Karpas-422 (cell line): ENCODE measurements around the gene MAP7D3. TPM values are rescaled to one million over a fixed set of nuclear protein-coding genes. Genes with fewer than 3 reads are reported as not detected.

Experiments used
- DNase-seq: peaks from one replicate; pipeline ENCODE4 v3.0.0-alpha.2; 2015
- H2AFZ ChIP-seq: fragments of 200-600 bp; sonication (generic); 2 replicates; pipeline ENCODE4 v1.6.1; 2014; ENCODE audit warnings: antibody characterized with exemption, low read length, mixed read lengths
- H3K27ac ChIP-seq: fragments of 200-600 bp; sonication (generic); 2 replicates; pipeline ENCODE4 v1.5.1; 2014; ENCODE audit warnings: mild to moderate bottlenecking, low read length, moderate library complexity
- H3K27me3 ChIP-seq: fragments of 200-600 bp; sonication (generic); 2 replicates; pipeline ENCODE4 v1.6.1; 2014; ENCODE audit warnings: low read length, mixed read lengths
- H3K36me3 ChIP-seq: fragments of 200-600 bp; sonication (generic); 2 replicates; pipeline ENCODE4 v1.6.1; 2014; ENCODE audit warnings: low read length, mixed read lengths; ENCODE audit not compliant: insufficient read depth
- H3K4me1 ChIP-seq: fragments of 200-600 bp; sonication (generic); 2 replicates; pipeline ENCODE4 v1.6.1; 2014; ENCODE audit warnings: mild to moderate bottlenecking, low read length, mixed read lengths
- H3K4me2 ChIP-seq: fragments of 200-600 bp; sonication (generic); 2 replicates; pipeline ENCODE4 v1.6.1; 2014; ENCODE audit warnings: low read length, low read depth, mild to moderate bottlenecking; ENCODE audit not compliant: poor library complexity, severe bottlenecking
- H3K4me3 ChIP-seq: fragments of 200-600 bp; sonication (generic); 2 replicates; pipeline ENCODE4 v1.5.1; 2014; ENCODE audit warnings: mild to moderate bottlenecking, antibody characterized with exemption, low read length, mixed read lengths
- H3K79me2 ChIP-seq: fragments of 200-600 bp; sonication (generic); 2 replicates; pipeline ENCODE4 v1.6.1; 2014; ENCODE audit warnings: mild to moderate bottlenecking, low read length, mixed read lengths
- H3K9ac ChIP-seq: fragments of 200-600 bp; sonication (generic); 2 replicates; pipeline ENCODE4 v1.6.0; 2014; ENCODE audit warnings: low read length
- H3K9me2 ChIP-seq: fragments of 200-600 bp; sonication (generic), shearing (Covaris generic); replicated peaks from 2 replicates; pipeline ENCODE4 v1.6.0; 2014; ENCODE audit warnings: mild to moderate bottlenecking, low read length, moderate library complexity; ENCODE audit not compliant: insufficient read depth
- H3K9me3 ChIP-seq: fragments of 300-700, 200-600 bp; sonication (generic); 2 replicates; pipeline ENCODE4 v1.6.1; 2014; ENCODE audit warnings: low read length, mixed read lengths
- H4K20me1 ChIP-seq: fragments of 200-600 bp; sonication (generic); 2 replicates; pipeline ENCODE4 v1.6.1; 2014; ENCODE audit warnings: mild to moderate bottlenecking, antibody characterized with exemption, low read length, low read depth; ENCODE audit not compliant: insufficient read depth
- total RNA-seq: library from RNA; depleted of rRNA; stranded (reverse); fragments of >200 nt; shearing (Covaris generic); gene quantifications from 2 replicates; pipeline ENCODE4 v1.2.3, GENCODE V29; 2014; ENCODE audit warnings: low replicate concordance

The MAP7D3 gene
- total RNA-seq, 1 experiment from 2014 or later: 27.2 TPM

DNA sequence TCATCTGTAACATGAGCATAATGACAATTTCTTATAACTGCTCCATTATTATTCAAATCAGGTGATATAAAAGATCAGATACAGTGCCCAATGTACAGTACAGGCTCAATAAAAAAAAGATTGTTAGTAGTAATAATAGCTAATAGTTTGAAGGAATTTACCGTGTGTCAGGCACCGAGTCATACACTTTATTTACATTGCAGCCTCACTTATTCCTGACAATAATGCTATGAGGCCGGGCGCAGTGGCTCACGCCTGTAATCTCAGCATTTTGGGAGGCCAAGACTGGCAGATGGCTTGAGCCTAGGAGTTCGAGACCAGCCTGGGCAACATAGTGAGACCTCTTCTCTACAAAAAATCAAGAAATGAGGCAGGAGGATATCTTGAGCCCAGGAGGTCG is 10.1 kb upstream of the MAP7D3 start:
- Histone ChIP-seq H2AFZ (no peak overlapping the region), H3K79me2 (no peaks in the 10 kb centered on the region), H3K9me2 (no peaks in the 10 kb centered on the region), H3K36me3 (no peaks in the 10 kb centered on the region), H4K20me1 (no peaks in the 10 kb centered on the region), H3K9ac (no peak overlapping the region), H3K9me3 (no peaks in the 10 kb centered on the region), H3K27ac (no peak overlapping the region), H3K4me2 (no peak overlapping the region), H3K27me3 (no peaks in the 10 kb centered on the region), H3K4me3 (no peak overlapping the region), H3K4me1 (no peaks in the 10 kb centered on the region)
- no peak for DNase-seq

DNA sequence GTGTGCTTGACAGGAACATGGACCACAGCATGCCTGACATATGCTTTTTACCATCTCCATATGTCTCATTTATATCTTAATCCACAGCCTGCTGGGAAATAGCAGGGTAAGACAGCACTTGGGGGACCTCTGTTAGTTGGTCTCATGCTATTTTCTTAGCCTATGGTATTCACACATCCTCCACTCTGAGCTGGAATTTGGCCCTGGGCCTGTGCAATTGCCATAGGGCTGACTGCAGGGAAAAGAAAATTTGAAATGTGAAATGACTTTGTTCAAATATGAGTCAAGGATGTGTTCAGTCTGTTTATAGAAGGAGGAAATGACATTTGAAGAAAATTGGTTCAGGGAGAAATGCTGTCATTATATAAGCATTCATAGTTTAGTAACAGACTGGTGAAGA is 9.6 kb upstream of the MAP7D3 start:
- H3K4me1 ChIP-seq: no peaks in the 10 kb centered on the region
- H2AFZ ChIP-seq: no peak overlapping the region
- no peaks in the 10 kb centered on the region for H3K27me3 ChIP-seq
- no peak for DNase-seq
- no peaks in the 10 kb centered on the region for H3K79me2 ChIP-seq
- H3K27ac ChIP-seq: no peak overlapping the region
- no peak overlapping the region for H3K4me2 ChIP-seq
- no peaks in the 10 kb centered on the region for H3K9me2 ChIP-seq
- H4K20me1 ChIP-seq: no peaks in the 10 kb centered on the region
- H3K4me3 ChIP-seq: no peak overlapping the region
- H3K9me3 ChIP-seq: no peaks in the 10 kb centered on the region
- no peak overlapping the region for H3K9ac ChIP-seq
- no peaks in the 10 kb centered on the region for H3K36me3 ChIP-seq

DNA sequence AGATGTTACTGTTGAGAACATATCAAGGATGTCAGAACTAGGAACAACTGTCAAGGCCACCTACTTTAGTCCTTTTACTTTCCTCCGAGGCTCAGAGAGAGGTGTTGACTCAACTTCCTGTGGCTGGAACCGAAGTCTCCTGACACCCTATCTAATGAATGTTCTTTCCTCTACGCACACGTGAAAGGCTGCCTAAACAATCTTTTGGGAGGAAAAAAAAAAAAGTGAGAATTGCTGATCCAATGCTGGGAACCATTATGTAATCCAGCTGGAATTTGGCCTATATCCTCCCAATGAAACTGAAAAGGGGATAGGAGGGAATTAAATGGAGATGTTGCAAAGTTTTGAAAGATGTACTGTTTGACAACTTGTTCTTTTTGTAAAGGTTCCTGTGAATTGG is 8.3 kb upstream of the MAP7D3 start:
- no peak for DNase-seq
- H3K27me3 ChIP-seq: no peaks in the 10 kb centered on the region
- H3K9ac ChIP-seq: no peak overlapping the region
- H3K27ac ChIP-seq: no peak overlapping the region
- no peak overlapping the region for H3K4me2 ChIP-seq
- H3K4me3 ChIP-seq: no peak overlapping the region
- H3K9me3 ChIP-seq: no peaks in the 10 kb centered on the region
- H3K4me1 ChIP-seq: no peaks in the 10 kb centered on the region
- no peaks in the 10 kb centered on the region for H3K36me3 ChIP-seq
- no peaks in the 10 kb centered on the region for H4K20me1 ChIP-seq
- no peaks in the 10 kb centered on the region for H3K9me2 ChIP-seq
- H3K79me2 ChIP-seq: no peaks in the 10 kb centered on the region
- H2AFZ ChIP-seq: no peak overlapping the region

DNA sequence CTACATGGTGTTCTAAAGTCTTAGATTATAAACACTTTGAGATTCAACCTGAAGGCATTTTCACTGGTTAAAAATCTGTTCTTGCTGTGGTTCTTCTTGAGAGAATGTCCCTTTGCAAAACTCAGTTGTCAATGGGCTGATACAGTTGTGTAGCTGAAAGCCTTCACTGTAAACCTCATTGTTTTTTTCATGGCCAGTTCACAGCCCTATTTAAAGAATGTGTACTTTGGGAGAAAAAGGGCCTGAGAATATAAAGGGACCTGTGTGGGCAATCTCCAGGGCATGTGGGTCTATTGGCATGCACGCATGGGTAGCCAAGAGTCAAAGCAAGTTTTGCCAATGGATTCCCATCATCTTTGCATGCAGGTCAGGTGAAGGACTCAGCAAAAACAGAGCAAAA is 7.8 kb upstream of the MAP7D3 start:
- no peak for DNase-seq
- no peak overlapping the region for H3K4me3 ChIP-seq
- H3K9me3 ChIP-seq: no peaks in the 10 kb centered on the region
- no peak overlapping the region for H3K9ac ChIP-seq
- no peaks in the 10 kb centered on the region for H4K20me1 ChIP-seq
- H3K36me3 ChIP-seq: no peaks in the 10 kb centered on the region
- no peaks in the 10 kb centered on the region for H3K27me3 ChIP-seq
- no peaks in the 10 kb centered on the region for H3K9me2 ChIP-seq
- no peak overlapping the region for H3K4me2 ChIP-seq
- H3K4me1 ChIP-seq: no peaks in the 10 kb centered on the region
- no peak overlapping the region for H3K27ac ChIP-seq
- H3K79me2 ChIP-seq: no peaks in the 10 kb centered on the region
- no peak overlapping the region for H2AFZ ChIP-seq

DNA sequence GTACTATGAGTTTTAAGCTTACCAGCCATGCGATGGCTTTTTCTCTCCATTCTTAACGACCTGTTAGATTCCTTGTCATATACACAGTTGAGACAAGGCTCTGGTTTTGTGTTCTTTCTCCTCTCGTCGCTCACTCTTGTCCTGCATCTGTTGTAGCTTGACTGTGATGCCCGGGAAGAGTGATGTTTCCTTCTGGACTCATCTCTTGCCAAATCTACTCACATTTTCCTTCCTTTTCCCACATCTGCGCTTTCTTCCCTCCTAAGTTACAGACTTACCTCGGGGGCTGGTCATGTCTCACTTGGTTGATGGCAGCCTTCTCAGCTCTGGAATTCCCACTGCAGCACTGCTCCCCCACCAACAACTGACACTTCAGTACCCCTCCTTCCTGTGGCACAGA is 4.8 kb upstream of the MAP7D3 start:
- H3K4me1 ChIP-seq: peaks cover 5% of the 10 kb centered on the region; the same call in 1 of the 2 replicates
- no peak overlapping the region for H3K27ac ChIP-seq
- no peaks in the 10 kb centered on the region for H3K79me2 ChIP-seq
- no peaks in the 10 kb centered on the region for H3K36me3 ChIP-seq
- H3K9me2 ChIP-seq: no peaks in the 10 kb centered on the region
- H3K27me3 ChIP-seq: no peaks in the 10 kb centered on the region
- no peak for DNase-seq
- H3K4me2 ChIP-seq: no peak overlapping the region
- no peak overlapping the region for H3K4me3 ChIP-seq
- H4K20me1 ChIP-seq: no peaks in the 10 kb centered on the region
- H3K9ac ChIP-seq: no peak overlapping the region
- no peak overlapping the region for H2AFZ ChIP-seq
- H3K9me3 ChIP-seq: no peaks in the 10 kb centered on the region

DNA sequence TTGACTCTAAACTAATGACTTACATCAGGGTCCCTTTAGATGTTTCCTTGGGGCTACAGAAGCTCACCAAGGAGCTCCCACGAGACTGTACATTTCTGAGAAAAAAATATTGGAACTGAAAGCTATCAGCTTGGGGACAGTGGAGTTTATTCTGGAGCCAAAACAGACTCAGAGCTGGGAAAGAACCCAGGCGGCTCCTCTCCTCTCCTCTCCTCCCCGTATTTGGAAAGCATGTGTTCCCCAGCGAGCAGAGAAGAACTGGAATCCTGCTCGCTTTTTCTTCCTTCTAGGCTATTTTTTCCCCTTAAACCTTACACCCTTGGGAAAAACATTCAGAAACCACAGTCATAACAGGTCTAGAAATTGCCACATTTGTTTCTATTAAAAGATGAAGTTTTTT is 4.3 kb upstream of the MAP7D3 start:
- Histone ChIP-seq H2AFZ (no peak overlapping the region), H3K36me3 (no peaks in the 10 kb centered on the region), H3K9me3 (no peaks in the 10 kb centered on the region), H3K4me3 (no peak overlapping the region), H3K79me2 (peaks cover under 1% of the 10 kb centered on the region), H3K9me2 (no peaks in the 10 kb centered on the region), H3K27ac (no peak overlapping the region), H4K20me1 (no peaks in the 10 kb centered on the region), H3K4me1 (peaks cover 5% of the 10 kb centered on the region; the same call in 1 of the 2 replicates), H3K9ac (no peak overlapping the region), H3K4me2 (no peak overlapping the region), H3K27me3 (no peaks in the 10 kb centered on the region)
- DNase-seq: no peak

DNA sequence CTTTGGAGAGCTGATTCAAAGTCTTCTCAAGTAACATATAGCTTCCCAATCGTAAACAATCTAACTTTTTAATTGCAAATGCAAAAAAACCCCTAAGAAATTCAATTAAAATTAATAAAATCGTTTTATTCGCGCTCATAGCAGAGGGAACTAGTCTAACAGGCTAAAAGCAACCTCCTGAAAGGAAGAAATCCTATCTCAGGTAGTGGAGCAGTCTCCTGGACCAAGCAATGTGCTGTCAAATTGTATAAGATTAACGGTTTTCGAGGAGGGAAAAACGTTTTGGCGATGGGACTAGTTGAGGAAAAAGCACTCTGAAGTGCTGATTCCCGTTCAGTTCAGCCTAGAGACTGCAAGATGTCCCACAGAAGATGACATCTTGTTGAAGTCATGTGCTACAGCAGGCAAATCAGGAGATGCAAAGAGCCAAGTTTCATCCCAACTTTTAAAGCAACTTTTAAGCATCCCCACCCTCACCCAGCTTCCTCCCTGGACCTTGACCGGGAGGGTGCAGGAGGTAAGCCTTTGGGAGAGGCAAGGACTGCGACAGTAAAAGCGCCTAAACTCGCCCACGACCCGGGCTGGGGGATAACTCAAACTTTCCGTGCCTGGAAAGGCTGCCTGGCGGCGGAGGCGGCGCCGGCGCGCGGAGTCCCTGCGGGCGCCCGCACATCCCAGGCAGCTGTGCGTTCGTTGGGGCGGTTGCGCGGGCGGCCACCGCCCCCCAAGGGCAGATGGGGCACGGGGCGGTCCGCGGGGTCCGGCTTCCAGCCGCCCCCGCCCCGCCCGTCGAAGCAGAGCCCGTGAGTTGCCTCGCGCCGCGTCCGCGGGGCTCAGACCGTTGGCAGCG is 784 bp downstream of the MAP7D3 start:
- Histone ChIP-seq H3K27ac (0 out of 2 replicates have a peak overlapping the region, but pooled peaks have one; percentile 30), H3K4me3 (peak overlapping the region; percentile 85), H3K79me2 (peaks cover 42% of the 10 kb centered on the region), H3K9ac (peak overlapping the region; percentile 85), H3K9me2 (no peaks in the 10 kb centered on the region), H3K4me2 (peak overlapping the region; percentile 80), H4K20me1 (no peaks in the 10 kb centered on the region), H2AFZ (peak overlapping the region; percentile 56; the same call in 1 of the 2 replicates), H3K36me3 (0 out of 2 replicates have a peak, but pooled peaks cover 5% of the 10 kb centered on the region), H3K27me3 (no peaks in the 10 kb centered on the region), H3K4me1 (peaks cover 17% of the 10 kb centered on the region), H3K9me3 (no peaks in the 10 kb centered on the region)
- peak; percentile 53 for DNase-seq

DNA sequence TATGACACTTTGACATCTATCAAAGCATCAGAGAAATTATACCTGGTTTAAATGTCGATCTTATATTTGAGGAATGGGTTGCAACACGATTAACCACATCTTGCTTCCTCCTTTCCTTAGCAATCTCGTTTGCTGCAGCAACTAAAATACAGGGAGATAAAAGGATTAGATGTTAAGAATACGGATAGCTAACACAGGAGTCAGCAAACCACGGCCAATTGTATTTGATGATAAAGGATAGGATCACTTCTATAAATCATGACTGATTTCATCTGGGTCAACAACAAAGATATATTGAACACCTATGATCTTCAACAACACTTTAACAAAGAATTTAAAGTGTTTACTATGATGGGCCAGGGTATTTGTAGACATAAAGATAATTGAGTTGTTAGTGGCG is 5.0 kb downstream of the MAP7D3 start:
- Histone ChIP-seq H2AFZ (no peak overlapping the region), H3K4me1 (peaks cover 12% of the 10 kb centered on the region), H3K9me3 (no peaks in the 10 kb centered on the region), H3K79me2 (peaks cover 42% of the 10 kb centered on the region), H3K9ac (no peak overlapping the region), H3K4me3 (no peak overlapping the region), H3K27me3 (no peaks in the 10 kb centered on the region), H3K9me2 (no peaks in the 10 kb centered on the region), H3K27ac (no peak overlapping the region), H4K20me1 (no peaks in the 10 kb centered on the region), H3K36me3 (peaks cover 11% of the 10 kb centered on the region; the same call in 1 of the 2 replicates), H3K4me2 (no peak overlapping the region)
- no peak for DNase-seq
